GM19467 (cell line): ENCODE results near the gene SETD6.
"Not testable (repeated sequence)": the region's sequence is repeated elsewhere in the genome, so short reads cannot be mapped to it uniquely, and the experiment has no call there.

Experiments used
- ATAC-seq: cut with Tn5 transposase; IDR thresholded peaks from one replicate; pipeline ENCODE4 v1.9.1; 2021; ENCODE audit warnings: mild to moderate bottlenecking, moderate library complexity; ENCODE audit not compliant: unreplicated experiment

Gene SETD6

GRCh38 chr16:58537124-58537906, 22.0 kb downstream of the SETD6 start:
- no peak for ATAC-seq

- no peak for ATAC-seq
Observed at GRCh38 chr16:58541711-58542110, 26.4 kb downstream of the SETD6 start.

- ATAC-seq = no peak
Observed at GRCh38 chr16:58542291-58542690, 27.0 kb downstream of the SETD6 start.

- no peak for ATAC-seq
Observed at GRCh38 chr16:58543685-58544084, 28.4 kb downstream of the SETD6 start.

GRCh38 chr16:58548378-58548777, 33.1 kb downstream of the SETD6 start:
- ATAC-seq = no peak

- ATAC-seq = no peak
Observed at GRCh38 chr16:58551496-58551895, 36.2 kb downstream of the SETD6 start.

- no peak for ATAC-seq
Observed at GRCh38 chr16:58556678-58557077, 41.4 kb downstream of the SETD6 start.

GRCh38 chr16:58563235-58563634, 47.9 kb downstream of the SETD6 start:
- ATAC-seq = no peak

GRCh38 chr16:58563775-58564174, 48.5 kb downstream of the SETD6 start:
- no peak for ATAC-seq

- not testable (repeated sequence) for ATAC-seq
Observed at GRCh38 chr16:58565697-58566096, 50.4 kb downstream of the SETD6 start.
